Fibroblast of peridontal ligament (primary cell): ENCODE measurements around the gene CACNB3.

Experiments
- DNase-seq: peaks from one replicate; pipeline ENCODE4 v3.0.0-alpha.2; 2010; ENCODE audit errors: extremely low read depth

CACNB3 gene

DNA sequence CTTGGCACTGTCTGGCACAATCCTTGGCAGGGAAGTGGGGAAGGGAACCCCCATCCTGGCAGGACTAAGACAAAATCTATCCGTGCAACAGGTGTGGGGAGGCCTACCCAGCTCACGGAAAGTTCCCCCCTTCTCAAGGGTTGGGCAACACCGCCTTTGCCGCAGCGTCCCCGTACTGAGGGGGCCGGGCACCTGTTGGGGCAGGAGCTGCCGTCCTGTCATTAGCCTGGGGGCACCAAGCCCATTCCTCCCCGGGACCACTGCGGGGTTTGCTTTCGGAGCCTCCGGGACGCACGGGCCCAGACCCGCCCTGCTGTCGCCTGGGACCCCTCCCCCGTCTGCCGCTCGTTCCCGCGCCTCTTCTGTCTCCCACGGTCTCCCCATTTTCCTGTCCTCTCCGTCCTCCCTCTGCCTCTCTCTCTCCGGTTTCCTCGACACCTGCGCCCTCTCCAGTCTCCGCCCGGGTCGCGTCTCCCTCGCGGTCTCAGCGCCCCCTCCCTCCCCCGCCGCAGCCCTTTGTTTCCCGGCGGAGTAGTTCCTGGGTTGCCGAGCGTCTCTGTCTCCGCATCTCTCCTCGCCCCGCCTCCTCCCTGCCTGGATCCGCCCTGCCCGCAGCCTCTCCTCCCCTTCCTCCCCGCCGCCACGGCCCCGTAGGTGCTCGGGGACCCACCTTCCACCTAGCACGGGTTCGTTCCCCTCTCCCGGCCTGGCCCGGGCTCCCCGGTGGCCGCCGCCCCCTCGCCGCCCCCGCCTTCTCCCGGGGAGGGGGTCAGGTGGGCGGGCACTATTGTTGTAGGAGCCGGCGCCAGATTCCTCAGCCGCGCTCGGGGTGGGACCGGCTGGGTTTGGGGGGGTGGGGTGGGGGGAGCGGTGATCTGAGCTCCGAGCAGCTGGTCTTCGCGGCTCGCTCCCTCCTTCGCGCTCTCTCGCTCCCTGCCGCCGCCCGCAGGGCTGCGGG, at the start of gene CACNB3:
TSS of gene CACNB3 (plus strand) at position 624 of the 958 bp plus-strand sequence. CDS start 434 bp downstream, outside the sequence.
- DNase-seq: no peak

DNA sequence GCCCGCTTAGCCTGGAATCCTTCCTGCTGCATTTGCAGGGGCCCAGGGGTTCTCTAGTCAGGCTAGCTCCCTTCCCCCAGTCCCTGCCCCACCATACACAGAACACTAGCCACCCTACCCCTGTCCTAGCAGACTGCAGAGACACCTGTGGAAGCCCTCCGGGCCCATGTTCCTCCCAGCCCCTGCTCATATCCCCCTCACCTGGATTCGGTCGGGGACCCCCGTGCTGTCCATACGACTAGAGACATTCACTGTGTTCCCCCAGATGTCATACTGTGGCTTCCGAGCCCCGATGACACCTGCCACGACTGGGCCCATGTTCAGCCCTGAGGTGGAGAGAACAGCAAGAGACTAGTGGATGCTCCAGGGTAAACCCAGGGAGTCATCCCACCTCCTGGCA, 49.6 kb upstream of the CACNB3 start:
- no peak for DNase-seq

DNA sequence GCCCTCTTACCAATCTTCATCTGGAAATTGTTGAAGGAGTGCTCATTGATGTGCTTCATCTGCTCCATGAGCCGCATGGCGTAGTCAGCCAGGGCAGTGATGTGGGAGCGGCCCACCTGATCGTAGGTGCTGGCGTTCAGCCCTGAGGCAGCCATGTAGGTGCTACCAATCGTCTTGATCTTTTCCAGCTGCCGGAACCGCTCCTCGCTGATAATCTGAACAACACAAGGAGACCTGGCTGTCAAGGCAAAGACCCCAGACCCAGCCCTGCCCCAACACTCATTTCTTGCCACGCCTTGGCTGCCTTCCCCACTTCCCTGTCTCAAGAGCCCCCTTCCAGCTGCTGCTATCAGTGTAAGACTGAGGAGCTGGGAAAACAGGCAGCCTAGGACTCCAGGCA, 47.5 kb upstream of the CACNB3 start:
- DNase-seq: no peak

DNA sequence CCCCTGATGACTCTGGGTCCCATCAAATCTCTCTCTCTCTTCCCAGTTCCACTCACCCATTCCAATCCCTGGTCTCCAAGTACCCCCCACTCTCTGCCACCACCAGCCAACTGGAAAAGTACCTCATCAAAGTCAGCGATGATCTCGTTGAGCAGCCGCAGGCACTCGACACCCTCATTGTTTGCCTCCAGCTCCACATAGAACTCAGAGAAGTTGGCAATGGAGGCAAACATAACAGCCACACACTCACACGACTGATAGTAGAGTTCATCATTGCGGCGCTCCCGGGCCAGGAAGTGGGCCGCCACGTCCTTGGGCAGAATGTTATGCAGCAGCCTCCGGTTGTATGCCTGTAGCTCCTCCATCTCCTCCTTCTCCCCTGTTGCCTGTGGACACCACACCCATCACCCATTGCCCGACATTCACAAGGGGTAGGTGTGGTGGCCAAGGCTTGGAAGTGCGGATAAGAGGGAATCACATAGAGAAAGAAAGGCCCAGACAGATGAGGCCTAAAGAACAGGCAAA, 46.6 kb upstream of the CACNB3 start:
- DNase-seq: no peak

DNA sequence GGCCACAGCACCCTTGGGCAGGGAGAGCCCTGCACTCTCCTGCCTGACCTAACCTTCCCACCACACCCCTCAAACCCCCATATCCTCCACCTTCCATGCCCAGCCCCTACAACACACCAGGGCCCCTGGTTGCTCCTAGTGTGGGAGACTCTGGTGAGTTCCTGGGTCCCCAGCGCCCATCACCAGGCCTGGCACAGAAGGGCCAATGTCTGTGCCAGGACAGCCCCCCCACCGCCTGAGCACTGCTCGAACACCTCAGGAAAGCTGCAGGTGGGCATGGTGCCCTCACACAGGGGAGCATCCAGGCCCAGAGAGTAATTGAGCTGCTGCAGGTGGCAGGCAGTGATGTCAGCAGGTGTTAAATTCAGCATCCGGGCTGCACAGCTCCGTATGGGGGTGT, 44.6 kb upstream of the CACNB3 start:
- DNase-seq: no peak

DNA sequence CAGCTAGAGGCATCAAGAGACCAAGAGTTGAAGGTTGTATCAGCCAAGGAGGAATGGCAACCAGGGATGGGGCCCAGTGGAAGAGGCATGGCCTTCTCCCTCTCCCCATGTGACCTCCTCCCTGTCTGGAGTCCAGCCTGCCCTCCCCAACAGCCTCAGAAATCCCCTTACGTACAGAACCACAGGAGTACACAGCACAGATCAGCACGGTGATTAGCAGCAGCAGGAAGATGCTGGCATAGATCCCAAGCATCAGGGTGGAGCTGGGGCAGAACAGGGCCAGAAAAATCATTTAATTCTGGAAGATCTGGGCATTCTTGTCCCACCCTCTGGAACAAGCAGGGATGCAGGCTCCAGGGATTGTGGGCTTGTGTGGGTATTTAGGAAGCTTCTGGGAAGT, 43.8 kb upstream of the CACNB3 start:
- DNase-seq: no peak

DNA sequence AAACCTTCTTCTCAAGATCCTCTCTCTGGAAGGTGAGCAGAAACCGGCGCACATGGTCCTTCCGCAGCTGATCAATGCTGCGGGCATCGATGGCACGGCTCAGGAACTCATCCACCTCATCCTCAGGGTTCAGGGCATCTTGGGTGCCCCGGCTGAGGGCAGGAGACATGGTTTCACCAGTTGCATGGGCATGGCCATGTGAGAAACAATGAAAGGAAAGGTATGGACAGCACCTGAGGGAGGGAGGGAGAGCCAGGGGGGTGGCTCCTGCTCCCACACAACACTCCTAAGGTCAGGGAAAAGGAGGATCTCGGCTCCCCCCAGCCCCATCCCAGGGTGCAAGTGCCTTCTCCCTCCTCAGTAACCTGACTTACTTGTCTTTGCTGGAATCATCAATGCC, 43.0 kb upstream of the CACNB3 start:
- no peak for DNase-seq

DNA sequence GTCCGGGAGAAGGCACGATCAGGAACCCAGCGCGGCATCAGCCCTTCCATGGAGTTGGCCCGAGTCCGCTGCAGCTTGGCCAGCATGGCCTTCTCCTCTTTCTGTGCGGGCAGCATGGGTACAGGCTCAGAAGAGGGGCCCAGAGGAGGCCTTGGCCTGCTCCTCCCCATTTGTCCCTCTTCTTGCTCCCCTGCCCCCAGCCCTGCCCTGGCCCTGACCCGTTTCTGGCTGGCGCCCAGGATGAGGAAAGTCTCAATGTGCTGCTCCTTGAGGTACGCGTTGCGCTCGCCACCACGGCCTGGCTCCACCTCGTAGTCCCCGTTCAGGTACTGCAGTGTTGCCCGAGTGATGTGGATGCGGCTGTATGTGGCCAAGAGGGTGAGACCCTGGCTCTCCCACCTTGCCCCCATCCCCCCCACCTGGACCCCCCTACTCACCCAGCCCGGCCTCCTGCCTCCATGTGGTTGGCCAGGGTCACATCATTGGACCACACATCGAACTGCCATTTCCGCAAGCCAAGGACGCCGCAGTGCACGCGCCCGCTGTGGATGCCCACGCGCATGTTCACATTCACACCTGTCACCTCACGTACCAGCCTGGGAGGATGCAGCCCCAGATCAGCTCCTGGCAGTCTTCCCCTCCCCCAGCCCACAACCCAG, 42.2 kb upstream of the CACNB3 start:
- DNase-seq: no peak

DNA sequence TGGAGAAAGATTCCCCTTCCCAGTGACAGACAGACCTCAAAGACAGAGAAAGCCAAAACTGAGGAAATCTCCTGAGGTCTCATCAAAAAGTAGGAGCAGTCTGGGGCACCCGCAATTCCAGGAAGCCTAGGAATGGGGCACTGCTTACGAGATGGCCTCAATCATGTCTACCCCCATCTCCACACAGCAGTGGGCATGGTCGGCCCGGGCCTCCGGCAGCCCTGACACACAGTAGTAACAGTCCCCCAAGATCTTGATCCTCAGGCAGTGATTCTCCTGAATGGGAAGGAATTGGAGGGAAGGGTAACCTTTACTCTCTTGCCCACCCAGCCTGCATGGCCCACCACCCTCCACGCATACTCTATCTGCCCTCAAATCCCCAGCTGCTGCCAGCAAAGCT, 41.3 kb upstream of the CACNB3 start:
- no peak for DNase-seq

DNA sequence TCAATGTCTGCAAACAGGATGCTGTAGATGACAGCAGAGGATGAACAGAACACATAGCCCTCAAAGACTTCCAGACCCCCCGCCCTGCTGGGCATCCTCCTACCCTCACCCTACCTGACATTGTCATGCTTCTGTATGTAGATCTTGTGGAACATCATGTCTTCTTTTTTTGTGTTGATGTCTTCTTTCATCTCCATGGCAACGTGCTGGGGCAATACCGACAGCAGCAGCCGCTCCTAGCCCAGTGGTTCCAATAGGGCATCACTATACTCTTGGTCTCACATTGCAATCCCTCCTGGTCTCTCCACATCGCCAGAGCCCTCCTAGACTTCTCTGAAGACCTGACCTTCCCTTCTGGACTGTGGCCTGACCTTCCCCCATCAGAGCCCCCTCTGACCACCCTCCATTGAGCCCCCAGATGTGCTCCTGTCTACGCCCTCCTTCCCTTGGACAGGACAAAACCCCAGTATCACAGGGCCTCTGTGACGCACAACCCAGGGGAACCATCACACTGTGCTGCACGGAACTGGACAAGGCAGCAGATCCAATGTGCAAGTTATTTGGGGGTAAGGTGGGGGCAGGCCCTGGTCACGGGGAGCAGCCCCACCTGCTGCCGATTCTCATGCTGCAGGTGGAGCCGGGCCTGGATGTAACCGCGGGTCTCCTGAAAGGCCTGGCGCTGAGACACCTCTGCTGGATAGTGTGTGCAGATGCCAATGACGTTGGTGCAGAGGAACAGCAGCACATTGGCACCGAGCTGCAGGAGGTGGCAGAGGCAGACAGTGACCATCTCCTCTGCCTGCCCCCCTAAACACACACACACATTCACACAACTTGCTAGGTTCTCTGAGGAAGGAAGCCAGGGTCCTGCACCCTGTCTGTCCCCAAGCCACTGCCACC, 40.5 kb upstream of the CACNB3 start:
- DNase-seq: no peak

DNA sequence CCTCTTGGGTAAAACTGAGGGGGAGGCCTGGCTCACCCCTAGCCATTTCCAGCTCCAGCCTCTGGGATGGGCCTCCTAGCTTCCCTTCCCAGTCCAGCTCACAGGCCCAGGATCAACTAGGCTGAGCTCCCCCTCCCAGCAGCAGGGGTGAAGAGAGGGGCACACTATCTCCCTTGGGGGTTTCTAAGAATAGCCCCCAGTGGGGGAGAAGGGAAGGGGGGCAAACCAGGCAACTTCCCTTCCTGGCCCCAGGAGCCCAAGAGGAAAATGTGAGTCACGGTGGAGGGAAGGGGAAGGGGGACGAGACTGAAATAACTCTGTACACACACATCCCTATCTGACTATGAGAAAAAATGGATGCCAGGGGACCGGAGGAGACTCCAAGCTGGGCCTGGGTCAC, 38.4 kb upstream of the CACNB3 start:
- DNase-seq: peak; percentile 84

DNA sequence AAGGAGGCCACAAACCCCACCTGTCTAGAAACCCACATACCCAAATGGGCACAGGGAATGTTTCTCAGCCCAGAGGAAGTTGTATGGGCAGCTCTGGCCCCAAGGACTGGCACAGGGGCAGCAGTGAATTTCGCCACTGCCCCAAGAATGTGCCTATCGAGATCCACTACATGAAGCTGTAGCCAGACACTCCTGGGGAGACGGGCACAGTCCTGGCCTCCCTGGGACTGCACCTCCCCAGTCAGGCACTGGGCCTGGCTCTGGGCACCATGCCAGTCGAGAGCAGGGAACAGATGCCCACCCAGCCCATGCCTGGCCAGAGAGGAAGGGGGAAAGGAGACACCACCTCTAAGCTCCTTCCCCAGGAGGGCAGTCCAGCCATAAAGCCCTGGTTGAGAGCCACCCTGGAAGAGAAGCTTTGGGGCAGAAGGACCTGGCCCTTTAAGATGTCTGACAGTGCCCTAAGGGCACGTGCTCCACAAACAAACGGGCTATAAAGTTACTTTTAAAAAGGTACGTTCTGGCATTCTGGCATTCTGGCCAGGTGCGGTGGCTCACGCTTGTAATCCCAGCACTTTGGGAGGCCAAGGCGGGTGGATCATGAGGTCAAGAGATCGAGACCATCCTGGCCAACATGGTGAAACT, 37.8 kb upstream of the CACNB3 start:
- no peak for DNase-seq

DNA sequence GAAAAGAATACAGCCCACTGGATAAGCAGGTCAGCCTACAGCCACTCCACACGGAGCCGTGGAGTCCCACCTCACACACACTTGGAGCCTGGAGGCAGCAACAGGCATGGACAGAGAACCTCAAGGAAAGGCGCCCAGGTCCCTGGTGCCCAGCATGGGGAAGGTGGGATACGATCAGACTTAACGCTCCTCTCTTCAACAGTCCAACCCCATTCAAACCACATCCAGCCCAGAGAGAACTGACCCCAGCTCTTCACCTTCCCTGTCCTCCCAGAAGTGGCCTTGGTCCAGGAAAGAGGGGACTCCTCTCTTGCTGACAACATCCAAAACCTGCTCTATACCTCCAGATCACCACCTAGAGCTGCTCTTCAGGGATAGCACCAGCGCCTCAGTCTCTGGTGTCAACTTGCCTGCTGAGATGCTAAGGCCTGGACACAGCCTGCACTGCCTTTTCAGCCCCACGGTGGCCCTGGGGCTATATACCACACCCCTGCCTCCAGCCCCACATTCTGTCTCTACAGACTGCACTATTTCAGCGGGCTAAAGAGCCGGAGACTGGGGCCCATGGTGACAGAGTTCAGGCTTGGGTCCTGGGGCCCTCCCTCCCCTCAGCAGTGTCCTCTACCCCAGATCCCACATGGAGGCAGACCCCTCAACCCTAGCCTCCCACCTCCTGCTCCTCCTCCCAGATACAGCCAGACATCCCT, 36.4 kb upstream of the CACNB3 start:
- DNase-seq: no peak

DNA sequence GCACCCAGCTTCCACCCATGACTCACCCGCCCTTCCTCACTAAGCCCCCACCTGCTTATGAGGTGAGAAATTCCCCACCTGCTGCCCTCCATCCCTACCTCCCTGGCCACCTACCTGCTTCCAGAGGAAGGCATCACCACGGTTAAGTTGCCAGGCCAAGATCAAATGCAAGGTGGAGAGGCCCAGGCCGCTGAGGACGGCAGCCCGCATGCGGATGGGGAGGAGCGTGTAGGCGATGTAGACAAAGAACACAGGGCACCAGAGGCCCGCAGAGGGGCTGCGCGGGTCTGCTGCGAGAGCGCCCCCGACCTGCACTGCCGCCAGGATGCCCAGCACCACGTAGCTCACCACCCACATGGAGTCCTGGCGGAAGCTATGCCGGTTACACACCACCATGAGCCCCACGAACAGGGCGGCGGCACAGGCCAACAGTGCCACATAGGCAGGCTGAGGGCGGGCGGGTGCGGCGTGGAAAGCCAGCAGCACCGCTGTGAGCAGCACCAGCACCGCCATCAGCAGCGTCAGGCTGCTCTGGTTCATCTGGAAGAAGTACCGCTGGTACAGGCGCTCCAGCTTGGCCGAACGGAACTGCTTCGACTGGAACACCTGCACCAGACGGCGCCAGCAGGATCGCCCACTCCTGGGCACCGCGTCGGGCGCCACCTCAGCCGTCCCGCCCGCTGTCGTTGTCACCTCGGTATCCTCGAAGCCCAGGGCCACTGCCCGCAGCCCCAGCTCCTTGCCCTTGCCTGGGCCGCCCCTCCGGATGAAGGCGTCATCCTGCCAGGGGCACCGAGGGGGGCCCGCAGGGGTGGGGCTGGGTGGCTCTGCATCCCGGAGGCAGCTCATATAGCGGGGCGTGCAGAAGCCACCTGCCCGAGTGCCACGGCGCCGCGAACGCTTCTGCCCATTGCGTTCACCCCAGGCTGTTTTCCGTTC, 35.6 kb upstream of the CACNB3 start:
- no peak for DNase-seq

DNA sequence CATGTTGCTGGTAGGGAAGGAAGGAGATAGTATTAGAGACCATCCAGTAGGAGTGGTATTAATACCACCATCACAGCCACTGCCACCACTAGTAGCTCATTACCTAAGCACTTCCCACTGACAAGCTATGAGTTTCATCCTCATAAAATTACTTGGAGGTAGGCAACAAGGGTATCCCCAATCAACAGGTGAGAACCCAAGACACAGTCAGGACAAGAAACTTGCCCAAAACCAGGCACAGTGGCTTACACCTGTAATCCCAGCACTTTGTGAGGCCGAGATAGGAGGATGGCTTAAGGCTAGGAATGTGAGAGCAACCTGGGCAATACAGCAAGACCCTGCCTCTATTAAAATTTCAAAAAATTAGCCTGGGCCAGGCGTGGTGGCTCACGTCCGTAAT, 34.9 kb upstream of the CACNB3 start:
- DNase-seq: no peak

DNA sequence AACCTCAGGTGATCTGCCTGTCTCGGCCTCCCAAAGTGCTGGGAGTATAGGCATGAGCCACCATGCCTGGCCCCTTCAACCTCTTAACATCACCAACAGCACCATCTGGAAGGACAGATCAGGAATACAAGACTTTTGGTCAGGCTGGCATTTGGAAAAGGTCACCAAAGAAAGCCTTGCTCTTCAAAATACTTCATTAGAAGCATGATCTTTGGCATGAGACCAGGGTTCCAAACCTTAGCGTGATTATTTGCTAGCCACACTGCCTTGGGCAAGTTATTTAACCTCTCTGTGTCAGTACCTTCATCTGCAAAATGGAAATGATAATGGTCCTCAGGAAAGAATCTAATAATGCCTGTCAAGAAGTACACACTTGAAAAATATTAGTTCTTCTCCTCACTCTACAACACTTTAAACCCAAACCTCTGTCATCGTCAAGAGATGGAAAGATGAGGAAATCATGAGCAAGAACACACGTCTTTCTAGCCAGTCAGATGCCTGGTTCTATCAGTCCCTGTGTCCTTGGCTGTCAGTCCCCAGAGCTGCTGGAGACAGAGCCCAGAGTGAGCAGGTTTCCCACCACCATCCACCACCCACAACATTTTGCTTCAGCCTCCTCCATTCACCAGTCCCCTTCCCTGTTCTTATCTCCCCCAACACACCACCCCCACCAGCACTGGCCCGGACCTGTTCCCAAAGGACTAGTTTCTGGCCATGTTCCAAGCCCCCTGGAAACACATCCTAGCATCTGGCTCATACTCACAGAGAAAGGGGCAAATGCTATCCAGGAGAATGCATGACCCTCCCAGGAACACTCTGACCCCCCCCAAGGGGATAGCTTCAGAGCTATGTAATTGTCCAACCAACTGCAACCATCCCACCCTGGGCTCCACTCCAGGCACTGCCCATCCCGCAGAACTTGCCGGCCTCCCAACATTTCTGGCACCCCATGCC, 31.4 kb upstream of the CACNB3 start:
- DNase-seq: peak; percentile 35

DNA sequence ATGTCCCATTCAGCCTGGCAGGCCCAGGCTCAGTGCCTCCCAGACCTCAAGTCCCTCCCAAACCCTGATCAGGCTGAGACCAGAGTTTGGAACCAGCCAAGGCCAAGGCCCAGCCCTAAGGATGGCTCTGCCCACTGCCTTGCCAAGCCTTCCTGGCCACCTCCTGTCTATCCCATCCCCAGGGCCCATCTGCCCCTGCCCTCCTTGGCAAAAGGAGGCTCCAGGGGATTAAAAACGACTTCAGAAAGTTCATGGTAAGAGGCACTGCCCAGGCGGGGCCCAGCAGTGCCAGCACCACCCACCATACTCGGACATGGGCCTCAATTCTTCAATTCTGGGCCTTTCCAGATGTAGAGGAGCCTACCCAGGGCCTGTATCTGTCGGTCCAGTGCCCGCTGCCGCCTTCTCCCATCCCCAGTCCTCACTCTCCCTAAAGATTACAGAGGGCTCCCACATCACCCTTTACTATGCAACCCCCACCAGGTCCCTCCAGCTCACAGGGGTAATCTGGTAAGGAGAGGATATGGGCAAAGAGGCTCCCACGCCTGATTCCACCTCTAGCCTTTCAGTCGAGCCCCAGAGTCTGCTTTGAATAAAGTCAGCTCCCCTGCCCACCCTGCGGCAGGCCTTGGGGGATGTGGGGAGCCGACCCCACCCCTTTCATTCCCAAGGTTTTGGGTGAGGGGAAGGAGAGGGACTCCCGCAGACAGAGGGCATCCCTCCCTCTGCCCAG, 30.3 kb upstream of the CACNB3 start:
- DNase-seq: peak; percentile 19

DNA sequence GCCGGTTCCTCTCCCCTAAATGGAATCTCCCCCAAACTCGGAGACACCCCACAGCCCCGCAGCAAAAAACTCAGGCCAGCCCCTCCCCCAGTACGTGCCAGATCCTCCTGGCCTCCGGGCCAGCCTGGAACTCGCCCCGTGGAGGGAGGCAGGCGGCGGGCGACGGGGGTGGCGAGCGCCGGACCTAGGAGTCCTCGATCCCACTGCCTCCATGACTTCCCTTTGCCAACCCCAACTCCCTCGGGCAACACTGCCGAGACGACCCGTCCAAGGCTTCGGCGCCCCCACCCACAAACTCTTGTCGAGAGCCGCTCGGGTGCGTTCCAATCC, 29.8 kb upstream of the CACNB3 start:
- DNase-seq: no peak
